Epithelial cell of esophagus (primary cell): ENCODE results near the gene ITPR1.

Experiments used
- DNase-seq: peaks from one replicate; pipeline ENCODE4 v3.0.0; 2010; ENCODE audit warnings: low read depth
- H3K4me3 ChIP-seq: 2 replicates; pipeline ENCODE4 v1.5.1; 2011; ENCODE audit warnings: mild to moderate bottlenecking, low read length, control low read depth
- TF ChIP-seq, protein P1 (sequence below): IDR thresholded peaks from 2 replicates; pipeline ENCODE4 v1.5.1; 2011; ENCODE audit warnings: low read depth, mild to moderate bottlenecking, low read length, control low read depth, inconsistent platforms; ENCODE audit not compliant: insufficient read depth; ENCODE audit errors: missing control alignments

ITPR1 gene

DNA sequence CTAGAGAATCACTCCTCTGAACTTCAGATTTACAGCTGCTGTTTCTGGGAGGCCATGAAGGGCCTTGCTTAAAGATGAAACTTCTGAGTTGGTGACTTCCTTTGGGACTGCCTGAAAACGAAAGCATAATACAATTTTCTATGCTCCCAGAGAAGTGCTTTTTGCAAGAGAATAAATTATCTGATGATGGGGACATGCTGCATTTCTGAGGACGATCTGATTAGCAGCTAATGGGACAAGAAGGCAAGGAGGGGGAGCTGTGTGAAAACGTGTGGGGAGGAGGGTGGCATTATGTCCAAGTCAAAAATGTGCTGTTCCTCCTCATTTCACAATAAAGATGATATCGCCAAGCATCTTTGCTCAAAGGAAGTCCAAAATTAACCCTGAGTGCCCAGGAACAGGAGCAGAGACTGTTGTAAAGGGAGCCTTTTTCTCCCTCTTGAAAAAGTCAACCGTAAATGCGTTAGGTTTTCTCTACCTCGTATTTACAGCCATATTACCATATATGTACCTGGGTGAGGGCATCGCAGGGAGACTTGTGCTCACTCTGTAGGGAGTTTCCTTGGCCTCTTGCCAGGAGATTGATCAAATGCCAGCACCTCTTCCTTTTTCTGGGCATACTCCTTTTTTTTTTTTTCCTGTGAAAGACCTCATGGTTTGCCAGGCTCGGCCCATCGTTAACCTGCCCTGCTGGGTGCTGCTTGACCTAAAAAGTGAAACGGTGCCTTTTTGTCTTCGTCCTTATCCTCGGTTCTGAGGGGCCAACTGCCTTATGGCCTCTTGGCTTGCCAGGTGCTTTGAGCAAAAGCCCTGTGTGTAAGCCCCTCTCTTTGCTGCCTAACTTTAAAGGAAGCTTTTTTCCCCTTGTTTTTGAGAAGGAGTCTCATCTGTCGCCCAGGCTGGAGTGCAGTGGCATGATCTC, 11.5 kb downstream of the ITPR1 start:
- H3K4me3 ChIP-seq: no peak overlapping the region

DNA sequence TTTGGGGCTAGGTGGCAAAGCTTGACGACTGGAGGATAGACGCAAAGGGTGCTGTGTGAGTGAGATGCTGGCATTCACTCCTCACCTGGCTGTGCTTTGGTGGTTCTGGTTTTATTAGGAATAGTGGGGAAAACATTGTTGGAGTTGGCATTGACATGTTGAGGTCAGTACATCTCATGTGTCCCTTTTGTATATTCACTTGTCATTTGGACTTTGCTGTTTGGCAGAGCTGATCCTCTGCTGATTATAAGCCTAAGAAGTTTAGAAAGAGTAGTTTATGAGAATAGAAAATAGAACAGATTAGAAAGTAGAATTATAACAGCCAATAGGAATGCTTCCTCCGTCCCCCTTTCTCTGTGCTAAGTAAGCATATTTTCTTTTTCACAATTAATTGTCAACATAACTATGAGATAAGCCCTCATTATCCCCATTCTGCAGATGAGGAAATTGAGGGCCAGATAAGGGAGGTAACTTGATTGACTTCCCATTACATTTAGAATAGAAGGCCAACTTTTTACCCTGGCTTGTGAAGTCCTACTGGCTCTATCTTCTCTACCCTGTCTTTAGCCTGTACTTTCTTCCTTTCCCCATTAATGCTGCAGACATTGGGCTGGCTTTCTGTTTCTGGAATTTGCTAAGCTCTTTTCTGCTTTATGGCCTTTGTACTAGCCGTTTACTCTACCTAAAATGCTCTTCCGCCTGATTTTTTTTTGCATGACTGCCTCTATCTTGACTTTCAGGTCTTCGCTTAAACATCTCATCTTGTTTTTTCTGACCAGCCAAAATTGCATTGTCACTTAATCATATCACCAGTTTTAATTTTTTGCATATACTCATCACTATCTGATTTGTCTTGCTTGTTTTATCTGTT, 12.8 kb downstream of the ITPR1 start:
- DNase-seq: no peak
- no peak overlapping the region for H3K4me3 ChIP-seq
- TF ChIP-seq, protein P1, sequence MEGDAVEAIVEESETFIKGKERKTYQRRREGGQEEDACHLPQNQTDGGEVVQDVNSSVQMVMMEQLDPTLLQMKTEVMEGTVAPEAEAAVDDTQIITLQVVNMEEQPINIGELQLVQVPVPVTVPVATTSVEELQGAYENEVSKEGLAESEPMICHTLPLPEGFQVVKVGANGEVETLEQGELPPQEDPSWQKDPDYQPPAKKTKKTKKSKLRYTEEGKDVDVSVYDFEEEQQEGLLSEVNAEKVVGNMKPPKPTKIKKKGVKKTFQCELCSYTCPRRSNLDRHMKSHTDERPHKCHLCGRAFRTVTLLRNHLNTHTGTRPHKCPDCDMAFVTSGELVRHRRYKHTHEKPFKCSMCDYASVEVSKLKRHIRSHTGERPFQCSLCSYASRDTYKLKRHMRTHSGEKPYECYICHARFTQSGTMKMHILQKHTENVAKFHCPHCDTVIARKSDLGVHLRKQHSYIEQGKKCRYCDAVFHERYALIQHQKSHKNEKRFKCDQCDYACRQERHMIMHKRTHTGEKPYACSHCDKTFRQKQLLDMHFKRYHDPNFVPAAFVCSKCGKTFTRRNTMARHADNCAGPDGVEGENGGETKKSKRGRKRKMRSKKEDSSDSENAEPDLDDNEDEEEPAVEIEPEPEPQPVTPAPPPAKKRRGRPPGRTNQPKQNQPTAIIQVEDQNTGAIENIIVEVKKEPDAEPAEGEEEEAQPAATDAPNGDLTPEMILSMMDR: no peak

More for the DNA sequence above, 11.5 kb downstream of the ITPR1 start:
- DNase-seq: peak; percentile 70
- TF ChIP-seq, protein P1: no peak

DNA sequence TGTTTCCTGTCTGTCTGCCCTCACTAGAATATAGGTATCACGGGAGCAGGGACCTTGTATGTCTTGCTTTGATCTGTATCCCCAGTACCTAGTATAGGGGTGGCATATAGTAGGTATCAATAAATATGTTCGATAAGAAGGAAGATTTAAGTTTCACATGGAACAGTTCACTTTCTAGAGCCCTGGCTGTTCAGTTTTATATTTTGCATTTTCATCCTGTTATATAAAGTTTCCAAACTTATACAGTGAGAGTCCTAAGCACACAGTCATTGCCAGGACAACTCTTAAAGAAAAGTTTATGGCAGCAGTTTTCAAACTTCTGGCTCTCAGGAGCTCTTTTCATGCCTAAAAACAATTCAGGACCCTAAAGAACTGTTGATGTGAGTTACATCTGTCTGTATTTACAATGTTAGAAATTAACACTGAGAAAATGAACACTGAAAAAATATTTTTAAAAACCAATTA, 13.4 kb downstream of the ITPR1 start:
- no peak for DNase-seq
- TF ChIP-seq, protein P1: no peak
- H3K4me3 ChIP-seq: no peak overlapping the region

- DNase-seq: no peak
- TF ChIP-seq, protein P1: no peak
- no peak overlapping the region for H3K4me3 ChIP-seq
These were observed 14.0 kb downstream of the ITPR1 start for GRCh38 chr3:4507024-4507596.

GRCh38 chr3:4508048-4508981, 15.2 kb downstream of the ITPR1 start:
- TF ChIP-seq, protein P1: no peak
- no peak for DNase-seq
- no peak overlapping the region for H3K4me3 ChIP-seq

DNA sequence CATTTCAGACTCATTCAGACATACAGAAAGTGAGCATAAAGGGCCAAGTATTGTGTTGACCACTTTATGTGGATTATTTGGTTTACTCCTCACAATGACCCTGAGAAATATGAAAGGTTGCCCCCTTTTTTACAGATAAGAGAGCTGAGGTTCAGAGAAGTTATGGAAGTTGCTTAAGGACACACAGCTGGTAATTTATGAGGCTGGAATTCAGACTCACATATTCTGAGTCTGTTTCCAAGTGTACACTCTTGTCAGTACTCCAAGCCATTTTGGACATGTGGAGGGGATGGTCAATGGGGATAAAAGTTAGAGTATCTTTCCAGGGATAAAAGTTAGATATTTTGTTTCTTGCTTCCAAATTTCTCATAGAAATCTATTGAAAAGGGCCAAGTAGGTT, 15.9 kb downstream of the ITPR1 start:
- DNase-seq: no peak
- TF ChIP-seq, protein P1: no peak
- no peak overlapping the region for H3K4me3 ChIP-seq
